ENCODE results near the gene SFXN5. TPM values are rescaled to one million over a fixed set of nuclear protein-coding genes. Genes with fewer than 3 reads are reported as not detected.

Gene SFXN5
- polyA plus RNA-seq, 1 donor (not counting 4 experiments of a cell fraction or from before 2014, with no cell fraction given) = 6.3 TPM

DNA sequence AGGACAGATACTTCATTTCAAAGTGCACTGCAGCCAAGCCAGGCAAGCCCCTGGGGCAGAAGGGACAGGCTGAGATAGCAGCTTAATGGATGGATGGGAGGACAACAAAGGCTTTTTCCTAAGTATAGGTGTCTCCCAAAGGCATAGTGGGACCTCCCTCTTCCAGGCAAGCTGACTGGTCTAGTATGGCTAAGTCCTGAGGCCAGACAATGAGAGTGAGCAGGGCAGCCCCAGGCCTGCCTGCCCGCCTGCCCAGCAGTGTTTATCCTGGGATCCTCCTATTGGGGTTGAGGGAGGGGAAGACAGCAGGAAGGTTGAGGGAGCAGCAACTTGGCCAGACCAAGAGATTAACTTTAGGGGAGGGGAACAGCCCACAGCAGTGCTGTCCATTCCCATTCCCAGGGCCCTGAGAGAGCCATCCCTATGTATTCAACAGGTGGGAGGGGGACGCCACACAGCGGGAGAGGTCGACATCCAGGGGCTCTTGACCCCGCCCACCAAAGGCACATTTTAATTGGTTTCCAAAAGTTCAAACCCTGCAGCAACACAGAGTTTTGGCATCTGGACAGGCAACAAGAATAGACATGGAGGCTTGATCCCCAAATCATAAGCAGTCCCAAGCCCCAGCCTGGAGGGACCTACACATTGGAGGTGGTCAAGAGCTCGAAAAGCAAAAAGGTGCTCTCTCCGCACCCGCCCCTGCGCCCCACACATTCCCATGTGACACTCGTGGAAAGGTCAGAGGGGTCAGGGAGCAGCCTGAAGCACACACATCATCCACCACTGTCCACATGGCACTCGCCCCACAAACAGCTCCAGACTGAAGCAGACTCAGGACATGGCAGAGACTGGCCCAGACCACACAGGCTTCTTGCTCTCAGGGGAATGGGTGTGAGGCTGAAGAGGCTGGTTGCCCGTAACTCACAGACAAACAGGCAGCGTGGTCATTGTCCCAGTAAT, 2.9 kb upstream of the SFXN5 start:
- Histone ChIP-seq H4K20me1 (ENCODE audit: control insufficient read depth, extremely low read depth, insufficient read depth, low read length) (no peaks in the 10 kb centered on the region), H3K79me2 (ENCODE audit: control insufficient read depth, insufficient read depth, low read length) (peaks cover 5% of the 10 kb centered on the region), H3K4me2 (ENCODE audit: control insufficient read depth, extremely low read depth, insufficient read depth, low read depth, low read length) (no peak overlapping the region), H3K27me3 (ENCODE audit: control insufficient read depth, extremely low read depth, insufficient read depth, low read length) (no peaks in the 10 kb centered on the region), H3K27ac (ENCODE audit: control insufficient read depth, insufficient read depth, low read length) (no peak overlapping the region), H3K36me3 (ENCODE audit: control insufficient read depth in 2 of 2, extremely low read depth in 1 of 2, insufficient read depth in 2 of 2, low read length in 2 of 2) (peaks cover 17 to 23% of the 10 kb centered on the region in 2 experiments), H3K4me3 (ENCODE audit: control insufficient read depth in 2 of 3, extremely low read depth in 1 of 3, insufficient read depth in 2 of 3, low read depth in 1 of 3, low read length in 3 of 3) (no peak overlapping the region), H3K9ac (ENCODE audit: control insufficient read depth, extremely low read depth, insufficient read depth, low read length) (no peak overlapping the region), H2AFZ (ENCODE audit: control insufficient read depth, low read length) (no peak overlapping the region), H3K9me3 (ENCODE audit: control insufficient read depth, low read depth, low read length) (no peaks in the 10 kb centered on the region), H3K9me1 (ENCODE audit: control insufficient read depth, extremely low read depth, insufficient read depth, low read length) (no peaks in the 10 kb centered on the region), H3K4me1 (ENCODE audit: control insufficient read depth, extremely low read depth, insufficient read depth, low read length) (peaks cover 18% of the 10 kb centered on the region)
- TF ChIP-seq, protein P1, sequence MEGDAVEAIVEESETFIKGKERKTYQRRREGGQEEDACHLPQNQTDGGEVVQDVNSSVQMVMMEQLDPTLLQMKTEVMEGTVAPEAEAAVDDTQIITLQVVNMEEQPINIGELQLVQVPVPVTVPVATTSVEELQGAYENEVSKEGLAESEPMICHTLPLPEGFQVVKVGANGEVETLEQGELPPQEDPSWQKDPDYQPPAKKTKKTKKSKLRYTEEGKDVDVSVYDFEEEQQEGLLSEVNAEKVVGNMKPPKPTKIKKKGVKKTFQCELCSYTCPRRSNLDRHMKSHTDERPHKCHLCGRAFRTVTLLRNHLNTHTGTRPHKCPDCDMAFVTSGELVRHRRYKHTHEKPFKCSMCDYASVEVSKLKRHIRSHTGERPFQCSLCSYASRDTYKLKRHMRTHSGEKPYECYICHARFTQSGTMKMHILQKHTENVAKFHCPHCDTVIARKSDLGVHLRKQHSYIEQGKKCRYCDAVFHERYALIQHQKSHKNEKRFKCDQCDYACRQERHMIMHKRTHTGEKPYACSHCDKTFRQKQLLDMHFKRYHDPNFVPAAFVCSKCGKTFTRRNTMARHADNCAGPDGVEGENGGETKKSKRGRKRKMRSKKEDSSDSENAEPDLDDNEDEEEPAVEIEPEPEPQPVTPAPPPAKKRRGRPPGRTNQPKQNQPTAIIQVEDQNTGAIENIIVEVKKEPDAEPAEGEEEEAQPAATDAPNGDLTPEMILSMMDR (optimal IDR thresholded peaks at IDR 0.05 in 1 of 3, IDR thresholded peaks at IDR 0.05 in 1 of 3, conservative IDR thresholded peaks at IDR 0.05 in 1 of 3; ENCODE audit: extremely low read depth in 1 of 3, insufficient read depth in 2 of 3, low read length in 3 of 3) = no peak
- FAIRE-seq (no peak), DNase-seq (ENCODE audit: low read depth, low spot score) (no peak)
- dilution Hi-C loops (cut with MboI; ENCODE audit: extremely low pct_ligation_motif_present, low sequenced_read_pairs) = no loop called here

DNA sequence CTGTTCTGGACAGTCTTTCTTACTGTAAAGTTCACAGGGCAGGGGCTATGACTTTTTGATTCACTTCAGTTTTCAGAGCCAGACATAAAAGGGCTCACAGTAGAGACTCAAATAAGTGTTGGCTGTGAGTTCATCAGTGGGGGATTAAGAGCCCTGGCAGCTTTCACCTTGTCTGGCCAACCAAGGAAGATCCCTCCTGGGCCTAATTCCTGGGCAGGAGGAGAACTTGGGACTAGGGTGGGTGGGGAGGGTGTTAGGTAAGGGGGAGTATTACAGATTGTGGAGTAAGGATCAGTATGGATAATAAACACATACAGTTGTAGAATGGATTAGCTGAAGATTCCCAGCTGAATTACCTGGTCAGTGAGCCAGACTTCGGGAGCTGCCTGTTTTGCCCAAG, 904 bp upstream of the SFXN5 start:
- no peak for FAIRE-seq
- dilution Hi-C loops (cut with MboI; ENCODE audit: extremely low pct_ligation_motif_present, low sequenced_read_pairs) = no loop called here

More for the DNA sequence above, 904 bp upstream of the SFXN5 start:
- Histone ChIP-seq H3K36me3 (ENCODE audit: control insufficient read depth in 2 of 2, extremely low read depth in 1 of 2, insufficient read depth in 2 of 2, low read length in 2 of 2) (peaks cover 10 to 16% of the 10 kb centered on the region in 2 experiments), H3K27ac (ENCODE audit: control insufficient read depth, insufficient read depth, low read length) (no peak overlapping the region), H3K79me2 (ENCODE audit: control insufficient read depth, insufficient read depth, low read length) (no peaks in the 10 kb centered on the region), H3K27me3 (ENCODE audit: control insufficient read depth, extremely low read depth, insufficient read depth, low read length) (no peaks in the 10 kb centered on the region), H3K4me3 (ENCODE audit: control insufficient read depth in 2 of 3, extremely low read depth in 1 of 3, insufficient read depth in 2 of 3, low read depth in 1 of 3, low read length in 3 of 3) (no peak overlapping the region), H3K4me1 (ENCODE audit: control insufficient read depth, extremely low read depth, insufficient read depth, low read length) (peaks cover 34% of the 10 kb centered on the region), H3K4me2 (ENCODE audit: control insufficient read depth, extremely low read depth, insufficient read depth, low read depth, low read length) (peak overlapping the region; percentile 89), H3K9me3 (ENCODE audit: control insufficient read depth, low read depth, low read length) (no peaks in the 10 kb centered on the region), H3K9ac (ENCODE audit: control insufficient read depth, extremely low read depth, insufficient read depth, low read length) (no peak overlapping the region), H2AFZ (ENCODE audit: control insufficient read depth, low read length) (no peak overlapping the region), H4K20me1 (ENCODE audit: control insufficient read depth, extremely low read depth, insufficient read depth, low read length) (no peaks in the 10 kb centered on the region), H3K9me1 (ENCODE audit: control insufficient read depth, extremely low read depth, insufficient read depth, low read length) (no peaks in the 10 kb centered on the region)
- no peak for TF ChIP-seq EZH2 (IDR thresholded peaks at IDR 0.05; ENCODE audit: low read length)
- TF ChIP-seq, protein P1 (optimal IDR thresholded peaks at IDR 0.05 in 1 of 3, IDR thresholded peaks at IDR 0.05 in 1 of 3, conservative IDR thresholded peaks at IDR 0.05 in 1 of 3; ENCODE audit: extremely low read depth in 1 of 3, insufficient read depth in 2 of 3, low read length in 3 of 3) = no peak
- DNase-seq (ENCODE audit: low read depth, low spot score) = no peak
